Lower leg skin (tissue), 4 donors: ENCODE measurements around the gene KIT. TPM values are rescaled to one million over a fixed set of nuclear protein-coding genes. Genes with fewer than 3 reads are reported as not detected.

Source experiments
- DNase-seq, 2 donors: peaks; one replicate each; pipeline ENCODE4 v3.0.0-alpha.2; 2019; ENCODE audit warnings: low spot score in 2 of 2
- H3K4me3 ChIP-seq: fragments of 200-600 bp; sonication (generic); 2 replicates; pipeline ENCODE4 v1.5.1; 2017; ENCODE audit warnings: mild to moderate bottlenecking, low read depth; ENCODE audit not compliant: poor library complexity, severe bottlenecking
- POLR2A ChIP-seq, 2 donors: fragments of 450-650 bp; IDR thresholded peaks; one replicate each; pipeline ENCODE4 v1.6.1; 2016 to 2017; ENCODE audit warnings: antibody characterized with exemption in 2 of 2, mild to moderate bottlenecking in 1 of 2, moderate library complexity in 1 of 2
- WGBS, 2 donors: methylation state at CpG; one replicate each; pipeline ENCODE4 v1.1.5; 2018; 5-methylcytosine and 5-hydroxymethylcytosine counted together
- intact Hi-C: fragments of 100-400 bp; cut with DNase I; formaldehyde crosslinking; loops from one replicate; pipeline ENCODE4 v1.15.0; 2023; ENCODE audit warnings: low total_unique reads
- total RNA-seq, 4 donors: library from RNA; depleted of rRNA; stranded (reverse); fragments of >200 nt; gene quantifications; one replicate each; pipeline ENCODE4 v1.1.0, GENCODE V29; 2016
- TF ChIP-seq, protein P1 (sequence below), 3 donors: fragments of 450-650 bp; IDR thresholded peaks; one replicate each; pipeline ENCODE4 v1.5.1; 2016; ENCODE audit warnings: antibody characterized with exemption in 3 of 3, mild to moderate bottlenecking in 3 of 3, moderate library complexity in 2 of 3

The KIT gene
- total RNA-seq, 4 donors from 2014 or later = 26.1 to 54.7 (median 36.2) TPM

GRCh38 chr4:54678826-54679225, 21.1 kb downstream of the KIT start:
- DNase-seq = no peak
- no peak overlapping the region for H3K4me3 ChIP-seq
- intact Hi-C loops = no loop called here
- TF ChIP-seq, protein P1, sequence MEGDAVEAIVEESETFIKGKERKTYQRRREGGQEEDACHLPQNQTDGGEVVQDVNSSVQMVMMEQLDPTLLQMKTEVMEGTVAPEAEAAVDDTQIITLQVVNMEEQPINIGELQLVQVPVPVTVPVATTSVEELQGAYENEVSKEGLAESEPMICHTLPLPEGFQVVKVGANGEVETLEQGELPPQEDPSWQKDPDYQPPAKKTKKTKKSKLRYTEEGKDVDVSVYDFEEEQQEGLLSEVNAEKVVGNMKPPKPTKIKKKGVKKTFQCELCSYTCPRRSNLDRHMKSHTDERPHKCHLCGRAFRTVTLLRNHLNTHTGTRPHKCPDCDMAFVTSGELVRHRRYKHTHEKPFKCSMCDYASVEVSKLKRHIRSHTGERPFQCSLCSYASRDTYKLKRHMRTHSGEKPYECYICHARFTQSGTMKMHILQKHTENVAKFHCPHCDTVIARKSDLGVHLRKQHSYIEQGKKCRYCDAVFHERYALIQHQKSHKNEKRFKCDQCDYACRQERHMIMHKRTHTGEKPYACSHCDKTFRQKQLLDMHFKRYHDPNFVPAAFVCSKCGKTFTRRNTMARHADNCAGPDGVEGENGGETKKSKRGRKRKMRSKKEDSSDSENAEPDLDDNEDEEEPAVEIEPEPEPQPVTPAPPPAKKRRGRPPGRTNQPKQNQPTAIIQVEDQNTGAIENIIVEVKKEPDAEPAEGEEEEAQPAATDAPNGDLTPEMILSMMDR (IDR thresholded peaks at IDR 0.05) = no peak
- no peak for TF ChIP-seq POLR2A (IDR thresholded peaks at IDR 0.05)

- no peak for DNase-seq
- H3K4me3 ChIP-seq = no peak overlapping the region
- 87 to 95% methylated on average over 1 of the region's 1 CpG for WGBS, 2 donors
- intact Hi-C loops = no loop called here
- TF ChIP-seq, protein P1 (IDR thresholded peaks at IDR 0.05) = no peak
- TF ChIP-seq POLR2A (IDR thresholded peaks at IDR 0.05) = no peak
Observed at GRCh38 chr4:54679813-54680212, 22.1 kb downstream of the KIT start.

GRCh38 chr4:54683616-54684346, 26.0 kb downstream of the KIT start:
- intact Hi-C loops = no loop called here
- WGBS, 2 donors = 66 to 76% methylated on average over 8 of the region's 8 CpGs
- no peak overlapping the region for H3K4me3 ChIP-seq
- no peak for DNase-seq
- TF ChIP-seq, protein P1 (IDR thresholded peaks at IDR 0.05) = no peak

- intact Hi-C loops = no loop called here
- H3K4me3 ChIP-seq = no peak overlapping the region
- 75 to 77% methylated on average over 1 of the region's 1 CpG for WGBS, 2 donors
- TF ChIP-seq, protein P1 (IDR thresholded peaks at IDR 0.05) = no peak
- TF ChIP-seq POLR2A (IDR thresholded peaks at IDR 0.05) = no peak
- DNase-seq = no peak
Observed at GRCh38 chr4:54685810-54686209, 28.1 kb downstream of the KIT start.

DNA sequence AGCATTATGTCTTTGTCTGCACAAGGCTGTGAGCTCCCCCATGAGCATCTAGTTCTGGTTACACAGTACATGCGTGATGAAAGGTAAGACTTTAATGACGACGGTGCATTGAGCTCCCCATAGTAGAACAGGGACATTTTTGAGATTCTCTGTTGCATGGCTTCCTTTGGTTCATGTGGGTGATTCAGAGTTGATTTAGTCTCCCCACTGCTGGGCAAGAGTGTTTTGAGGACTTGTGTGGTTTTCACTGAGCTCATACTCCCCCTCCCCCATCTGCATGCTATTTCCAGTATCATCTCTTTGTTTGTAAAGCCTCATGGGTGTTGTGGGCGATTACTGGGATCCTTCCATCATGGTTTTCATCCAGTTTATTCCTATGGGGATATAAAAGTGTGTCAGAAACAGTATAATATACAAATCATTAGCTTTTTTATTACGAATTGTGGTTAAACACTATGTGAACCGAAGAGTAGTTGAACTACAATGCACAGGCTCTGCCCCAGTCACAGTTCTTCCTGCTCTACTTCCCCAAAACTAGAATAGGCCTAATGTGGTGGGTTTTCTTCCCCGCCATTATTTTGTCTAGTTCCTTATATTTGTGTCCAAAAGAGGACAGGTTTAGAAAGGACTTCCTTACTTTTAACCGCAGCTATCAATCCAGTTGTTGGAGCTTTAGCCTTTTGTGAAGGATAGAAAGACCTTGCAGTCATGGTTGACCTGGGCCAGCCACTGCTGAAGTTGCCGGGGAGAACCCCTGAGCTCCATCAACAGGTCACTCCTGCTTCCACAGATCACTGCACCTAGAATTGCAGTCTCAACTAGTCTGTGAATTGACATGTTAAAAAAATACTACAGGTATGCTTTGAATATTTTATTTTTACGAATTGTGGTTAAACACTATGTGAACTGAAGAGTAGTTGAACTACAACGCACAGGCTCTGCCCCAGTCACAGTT, 30.4 kb downstream of the KIT start:
- TF ChIP-seq, protein P1 (IDR thresholded peaks at IDR 0.05) = no peak
- H3K4me3 ChIP-seq = no peak overlapping the region
- DNase-seq = no peak
- intact Hi-C loops = no loop called here
- 74 to 75% methylated on average over 11 of the region's 11 CpGs for WGBS, 2 donors
